Measurements from ENCODE around the gene EED. TPM values are rescaled to one million over a fixed set of nuclear protein-coding genes. Genes with fewer than 3 reads are reported as not detected.

Gene EED
- total RNA-seq, 1 experiment from 2014 or later, result 24.4 TPM

DNA sequence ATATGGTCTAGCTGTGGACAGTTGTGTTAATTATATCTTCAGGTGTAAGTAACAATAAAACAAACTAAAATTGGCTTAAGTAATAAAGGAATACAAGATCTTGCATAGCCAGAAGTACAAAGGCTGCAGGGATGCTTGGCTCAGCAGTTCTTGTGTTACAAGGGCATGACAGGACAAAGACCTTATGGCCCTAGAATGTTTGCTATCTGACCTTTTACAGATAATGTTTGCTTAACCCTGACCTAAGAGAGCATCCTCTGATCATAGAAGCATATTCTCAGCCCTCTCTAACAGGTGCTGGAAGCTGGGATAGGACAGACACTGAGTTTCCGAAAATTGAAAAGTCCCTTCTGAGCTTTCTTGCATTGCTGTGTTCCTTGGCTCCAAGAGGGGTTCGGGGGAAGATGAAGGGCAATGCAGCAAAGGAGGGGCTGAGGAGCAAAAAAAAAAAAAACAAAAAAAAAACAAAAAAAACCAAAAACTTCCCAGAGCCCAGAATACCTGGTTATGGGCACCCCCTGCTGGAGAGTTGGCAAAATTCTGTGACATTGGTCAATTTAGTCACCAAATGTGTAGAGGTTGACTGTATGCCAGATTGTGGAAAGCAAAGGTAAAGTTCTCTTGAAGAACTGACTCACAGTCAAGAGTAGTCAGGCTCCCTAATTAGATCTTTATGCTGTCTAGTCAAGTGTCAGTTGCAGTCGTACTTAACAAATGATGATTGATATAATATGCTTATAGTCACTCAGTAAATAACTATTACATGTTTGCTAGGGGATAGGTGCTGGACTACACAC is 47.1 kb downstream of the EED start:
- H3K9me3 Mint-ChIP-seq (ENCODE audit: low read depth, unreplicated experiment), result no peaks in the 10 kb centered on the region
- BruUV-seq (replicated peaks), result no TSS peak
- CTCF ChIA-PET, result interaction anchor here (0.7 kb wide), 1 partner anchor 42 kb away, joined by 8 read pairs; no protein-coding TSS in a partner anchor

DNA sequence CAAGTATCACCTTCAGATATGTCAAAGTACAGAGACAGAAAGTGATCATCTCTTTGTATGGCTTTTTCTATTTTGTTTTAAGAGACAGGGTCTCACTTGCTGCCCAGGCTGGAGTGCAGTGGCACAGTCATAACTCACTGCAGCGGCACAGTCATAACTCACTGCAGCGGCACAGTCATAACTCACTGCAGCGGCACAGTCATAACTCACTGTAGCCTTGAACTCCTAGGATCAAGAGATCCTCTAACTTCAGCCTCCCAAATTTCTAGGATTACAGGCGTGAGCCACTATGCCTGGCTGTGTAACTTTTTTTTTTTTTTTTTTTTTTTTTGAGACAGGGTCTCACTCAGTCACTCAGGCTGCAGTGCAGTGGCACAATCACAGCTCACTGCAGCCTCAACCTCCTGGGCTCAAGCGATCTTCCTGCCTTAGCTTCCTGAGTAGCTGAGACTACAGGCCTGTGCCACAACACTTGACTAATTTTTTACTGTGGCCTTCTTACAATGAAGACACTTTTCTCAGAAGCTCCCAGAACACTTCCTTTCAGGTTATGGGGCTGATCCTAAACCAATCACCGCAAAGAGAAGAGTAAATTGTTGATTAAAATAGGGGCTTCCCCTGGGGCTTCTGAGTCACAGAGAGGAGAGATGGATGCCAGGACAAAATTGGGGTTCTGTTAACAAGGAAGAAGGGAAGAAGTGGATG is 48.5 kb downstream of the EED start:
- no peaks in the 10 kb centered on the region for H3K36me3 Mint-ChIP-seq (ENCODE audit: insufficient read depth, unreplicated experiment)
- TF ChIP-seq, protein P1, sequence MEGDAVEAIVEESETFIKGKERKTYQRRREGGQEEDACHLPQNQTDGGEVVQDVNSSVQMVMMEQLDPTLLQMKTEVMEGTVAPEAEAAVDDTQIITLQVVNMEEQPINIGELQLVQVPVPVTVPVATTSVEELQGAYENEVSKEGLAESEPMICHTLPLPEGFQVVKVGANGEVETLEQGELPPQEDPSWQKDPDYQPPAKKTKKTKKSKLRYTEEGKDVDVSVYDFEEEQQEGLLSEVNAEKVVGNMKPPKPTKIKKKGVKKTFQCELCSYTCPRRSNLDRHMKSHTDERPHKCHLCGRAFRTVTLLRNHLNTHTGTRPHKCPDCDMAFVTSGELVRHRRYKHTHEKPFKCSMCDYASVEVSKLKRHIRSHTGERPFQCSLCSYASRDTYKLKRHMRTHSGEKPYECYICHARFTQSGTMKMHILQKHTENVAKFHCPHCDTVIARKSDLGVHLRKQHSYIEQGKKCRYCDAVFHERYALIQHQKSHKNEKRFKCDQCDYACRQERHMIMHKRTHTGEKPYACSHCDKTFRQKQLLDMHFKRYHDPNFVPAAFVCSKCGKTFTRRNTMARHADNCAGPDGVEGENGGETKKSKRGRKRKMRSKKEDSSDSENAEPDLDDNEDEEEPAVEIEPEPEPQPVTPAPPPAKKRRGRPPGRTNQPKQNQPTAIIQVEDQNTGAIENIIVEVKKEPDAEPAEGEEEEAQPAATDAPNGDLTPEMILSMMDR (IDR thresholded peaks at IDR 0.05; ENCODE audit: unreplicated experiment), result no peak
- peaks cover 11% of the 10 kb centered on the region for H3K27me3 Mint-ChIP-seq (ENCODE audit: unreplicated experiment)
- H3K4me1 Mint-ChIP-seq (ENCODE audit: low read depth, unreplicated experiment), result no peaks in the 10 kb centered on the region
- intact Hi-C loops (cut with micrococcal nuclease; ENCODE audit: unreplicated experiment), result loop anchor here (2.0 kb wide), 1 partner anchor 352 kb away; no protein-coding TSS in a partner anchor
- H3K4me3 Mint-ChIP-seq (ENCODE audit: low read depth, unreplicated experiment), result no peak overlapping the region
- no peak overlapping the region for H3K27ac Mint-ChIP-seq (ENCODE audit: unreplicated experiment)
- CTCF ChIA-PET, result interaction anchor here (0.6 kb wide), 2 partner anchors 1010 to 1266 kb away, joined by 4 read pairs; no protein-coding TSS in a partner anchor
- no TSS peak for BruUV-seq (replicated peaks)
- DNase-seq, result no peak
- no peaks in the 10 kb centered on the region for H3K9me3 Mint-ChIP-seq (ENCODE audit: low read depth, unreplicated experiment)

More for the DNA sequence above, 47.1 kb downstream of the EED start:
- Mint-ChIP-seq H3K36me3 (ENCODE audit: insufficient read depth, unreplicated experiment) (no peaks in the 10 kb centered on the region), H3K4me1 (ENCODE audit: low read depth, unreplicated experiment) (no peaks in the 10 kb centered on the region), H3K27ac (ENCODE audit: unreplicated experiment) (no peak overlapping the region), H3K27me3 (ENCODE audit: unreplicated experiment) (peaks cover 11% of the 10 kb centered on the region), H3K4me3 (ENCODE audit: low read depth, unreplicated experiment) (no peak overlapping the region)
- intact Hi-C loops (cut with micrococcal nuclease; ENCODE audit: unreplicated experiment), result loop anchor here (2.0 kb wide), 1 partner anchor 351 kb away; no protein-coding TSS in a partner anchor
- peak; percentile 62 for DNase-seq
- TF ChIP-seq, protein P1 (IDR thresholded peaks at IDR 0.05; ENCODE audit: unreplicated experiment), result peak; percentile 68

DNA sequence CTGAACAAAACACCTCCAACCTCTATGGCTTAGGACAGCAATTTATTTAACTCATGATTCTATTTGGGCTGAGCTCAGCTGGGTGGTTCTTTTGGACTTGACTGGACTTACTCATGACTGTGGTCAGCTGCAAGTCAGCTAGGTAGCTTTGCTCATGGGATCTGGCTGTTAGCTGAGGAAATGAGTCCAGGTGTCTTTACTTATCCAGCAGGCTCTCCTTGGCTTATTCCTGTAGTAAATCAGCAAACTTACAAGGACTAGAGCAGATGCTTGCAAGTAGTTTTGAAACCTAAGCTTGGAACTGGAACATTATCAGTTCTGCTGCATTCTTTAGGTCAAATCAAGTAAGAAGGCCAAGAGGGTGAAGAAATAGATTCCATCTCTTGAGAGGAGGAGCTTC is 49.5 kb downstream of the EED start:
- H3K27me3 Mint-ChIP-seq (ENCODE audit: unreplicated experiment), result peaks cover 11% of the 10 kb centered on the region
- no peaks in the 10 kb centered on the region for H3K36me3 Mint-ChIP-seq (ENCODE audit: insufficient read depth, unreplicated experiment)
- H3K27ac Mint-ChIP-seq (ENCODE audit: unreplicated experiment), result no peak overlapping the region
- H3K4me1 Mint-ChIP-seq (ENCODE audit: low read depth, unreplicated experiment), result no peaks in the 10 kb centered on the region
- intact Hi-C loops (cut with micrococcal nuclease; ENCODE audit: unreplicated experiment), result no loop called here
- CTCF ChIA-PET, result no interaction called here
- TF ChIP-seq, protein P1 (IDR thresholded peaks at IDR 0.05; ENCODE audit: unreplicated experiment), result no peak
- no peak overlapping the region for H3K4me3 Mint-ChIP-seq (ENCODE audit: low read depth, unreplicated experiment)
- DNase-seq, result no peak
- BruUV-seq (replicated peaks), result no TSS peak
- H3K9me3 Mint-ChIP-seq (ENCODE audit: low read depth, unreplicated experiment), result no peaks in the 10 kb centered on the region

DNA sequence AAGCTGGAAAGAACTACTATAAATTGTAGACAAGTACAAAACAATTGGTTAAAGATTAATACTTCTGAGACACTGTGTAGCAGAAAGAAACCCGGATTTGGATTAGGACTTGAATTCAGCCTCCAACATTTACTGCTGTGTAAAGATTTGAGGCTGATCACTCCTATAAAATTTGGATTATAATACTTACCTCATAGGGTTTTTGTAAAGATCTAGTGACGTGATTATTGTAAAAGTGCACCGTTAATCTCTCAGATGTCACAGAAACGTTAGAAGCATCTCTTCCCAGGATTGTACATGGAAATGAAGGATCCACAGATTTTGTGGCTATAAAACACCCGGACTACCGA is 57.2 kb downstream of the EED start:
- no peaks in the 10 kb centered on the region for H3K4me1 Mint-ChIP-seq (ENCODE audit: low read depth, unreplicated experiment)
- intact Hi-C loops (cut with micrococcal nuclease; ENCODE audit: unreplicated experiment), result no loop called here
- no TSS peak for BruUV-seq (replicated peaks)
- no peak for DNase-seq
- CTCF ChIA-PET, result no interaction called here
- H3K27me3 Mint-ChIP-seq (ENCODE audit: unreplicated experiment), result no peaks in the 10 kb centered on the region
- peak overlapping the region; percentile 94 for H3K27ac Mint-ChIP-seq (ENCODE audit: unreplicated experiment)
- H3K4me3 Mint-ChIP-seq (ENCODE audit: low read depth, unreplicated experiment), result peak overlapping the region; percentile 100
- no peaks in the 10 kb centered on the region for H3K9me3 Mint-ChIP-seq (ENCODE audit: low read depth, unreplicated experiment)
- TF ChIP-seq, protein P1 (IDR thresholded peaks at IDR 0.05; ENCODE audit: unreplicated experiment), result no peak
- peaks cover 17% of the 10 kb centered on the region for H3K36me3 Mint-ChIP-seq (ENCODE audit: insufficient read depth, unreplicated experiment)
